ENCODE results near the gene PDIA5.

The PDIA5 gene

DNA sequence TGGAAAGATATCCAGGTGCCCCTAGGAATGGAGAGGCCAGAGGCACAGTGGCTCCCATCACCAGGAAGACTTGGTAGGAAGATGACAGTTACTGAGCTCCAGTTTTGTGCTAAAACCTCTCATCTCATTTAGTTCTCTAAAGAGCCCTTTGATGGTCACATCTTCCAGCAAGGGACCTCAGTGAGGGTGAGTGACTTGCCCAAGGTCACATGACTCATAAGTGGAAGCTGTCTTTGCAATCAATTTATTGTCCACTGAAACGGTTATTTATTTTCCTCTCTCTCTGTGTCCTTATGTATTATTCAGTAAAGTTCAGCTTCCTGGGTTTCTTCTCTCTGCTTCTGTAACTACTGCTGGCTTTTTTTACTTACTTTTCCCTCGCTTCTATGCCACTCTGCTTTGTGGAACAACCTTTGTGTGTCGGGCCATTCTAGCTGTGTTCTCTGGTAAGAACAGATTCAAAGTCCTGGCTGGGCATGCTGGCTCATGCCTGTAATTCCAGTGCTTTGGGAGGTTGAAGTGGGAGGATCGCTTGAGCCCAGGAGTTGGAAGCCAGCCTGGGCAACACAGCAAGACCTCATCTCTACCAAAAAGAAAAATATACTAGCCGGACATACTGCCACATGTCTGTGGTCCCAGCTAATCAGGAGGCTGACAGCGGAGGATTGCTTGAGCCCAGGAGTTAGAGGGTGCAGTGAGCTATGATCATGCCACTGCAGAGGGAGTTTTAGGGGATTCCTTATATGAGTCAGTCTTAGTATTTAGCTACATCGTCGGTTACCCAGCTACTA lies 55.9 kb downstream of the PDIA5 start:
- no peak for DNase-seq

DNA sequence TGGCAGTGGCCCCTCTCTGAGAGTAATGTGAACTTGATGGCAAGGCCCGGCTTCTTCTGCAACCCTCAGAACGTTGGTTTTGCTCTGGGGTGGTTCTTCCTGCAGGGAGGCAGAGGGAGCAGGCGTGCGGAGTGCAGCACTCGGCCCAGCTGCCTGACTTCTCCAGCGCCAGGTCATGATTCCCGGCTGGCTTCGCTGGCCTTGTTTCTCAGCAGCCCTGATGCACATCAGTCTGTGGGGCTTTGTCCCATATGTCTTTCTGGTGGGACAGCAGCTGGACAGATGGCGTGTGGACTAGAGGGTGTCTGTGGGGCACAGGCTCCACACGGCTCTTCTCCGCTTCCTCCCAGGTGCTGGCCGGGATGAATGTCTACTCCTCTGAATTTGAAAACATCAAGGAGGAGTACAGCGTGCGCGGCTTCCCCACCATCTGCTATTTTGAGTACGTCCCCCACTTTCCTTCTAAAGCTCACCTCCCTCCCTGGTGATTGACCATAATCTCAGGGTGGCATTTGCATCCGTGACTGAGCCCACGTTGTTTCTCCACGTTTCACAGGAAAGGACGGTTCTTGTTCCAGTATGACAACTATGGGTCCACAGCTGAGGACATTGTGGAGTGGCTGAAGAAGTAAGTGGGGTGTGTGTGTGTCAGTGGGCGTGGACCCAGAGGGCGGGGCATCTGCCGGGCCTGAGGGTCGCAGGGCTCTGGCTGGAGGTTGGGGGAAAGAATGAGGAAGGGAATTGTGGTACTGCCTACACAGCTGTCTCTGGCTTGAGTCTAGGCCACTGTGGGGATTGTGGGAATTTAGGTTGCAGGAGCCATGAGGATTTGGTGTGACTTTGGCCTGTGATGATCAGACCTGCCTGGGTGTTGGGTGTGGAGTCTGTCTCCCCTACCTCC lies 57.1 kb downstream of the PDIA5 start:
- no peak for DNase-seq

DNA sequence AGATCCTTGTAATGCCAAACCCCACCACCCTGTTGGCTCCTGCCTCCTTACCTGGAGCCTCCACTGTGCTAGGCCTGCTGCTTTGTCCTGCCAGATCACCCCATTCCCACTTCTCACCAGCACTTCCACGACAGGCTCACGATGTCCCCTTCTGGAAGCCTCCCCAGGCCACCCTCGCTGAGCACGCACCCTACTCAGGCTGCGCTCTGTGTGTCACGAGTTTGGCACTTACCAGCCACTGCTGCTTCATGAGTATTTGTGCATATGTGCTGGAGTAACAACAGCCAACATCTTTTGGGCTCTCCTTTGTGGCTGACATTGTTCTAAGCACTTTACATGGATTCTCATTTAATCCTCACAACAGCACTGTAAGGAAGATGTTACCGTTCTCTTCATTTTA lies 58.1 kb downstream of the PDIA5 start:
- no peak for DNase-seq

DNA sequence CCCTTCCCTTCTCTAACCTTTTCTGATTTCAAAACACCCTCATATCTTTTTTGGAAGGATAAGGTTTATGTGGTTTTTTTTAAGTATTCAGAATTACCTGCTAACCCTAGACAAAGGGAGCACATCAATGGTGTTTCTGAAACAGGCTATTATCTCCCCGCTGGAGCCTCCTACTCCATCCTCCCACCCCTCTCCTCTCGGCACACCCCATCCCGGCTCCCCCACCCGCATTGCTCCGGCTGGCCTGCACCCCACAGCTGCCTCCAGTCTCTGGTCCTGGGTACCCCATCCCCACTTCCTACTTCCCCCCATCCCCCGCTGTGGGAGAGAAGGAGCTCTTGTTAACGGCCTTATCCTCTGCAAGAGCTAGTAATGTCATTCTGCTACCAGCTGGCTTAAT lies 59.2 kb downstream of the PDIA5 start:
- no peak for DNase-seq

DNA sequence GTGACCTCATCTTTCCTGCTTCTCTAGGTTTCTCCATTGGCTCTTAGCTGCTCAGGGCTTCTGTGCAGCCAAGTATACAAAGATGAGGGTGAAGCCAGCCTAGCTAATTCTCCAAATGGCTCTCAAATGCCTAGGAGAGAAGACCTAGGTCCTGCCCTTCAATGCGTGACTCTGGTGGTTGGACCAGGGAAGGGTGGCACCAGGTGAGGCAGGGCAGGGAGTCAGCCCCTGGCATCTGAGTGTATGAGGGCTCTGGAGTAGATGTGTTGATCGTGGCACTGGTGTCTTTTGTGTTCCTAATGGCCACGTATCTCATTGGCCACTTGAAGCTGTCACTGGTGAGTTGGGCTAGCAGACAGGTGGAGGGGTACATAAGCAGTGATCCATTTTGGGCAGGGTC lies 59.8 kb downstream of the PDIA5 start:
- no peak for DNase-seq

DNA sequence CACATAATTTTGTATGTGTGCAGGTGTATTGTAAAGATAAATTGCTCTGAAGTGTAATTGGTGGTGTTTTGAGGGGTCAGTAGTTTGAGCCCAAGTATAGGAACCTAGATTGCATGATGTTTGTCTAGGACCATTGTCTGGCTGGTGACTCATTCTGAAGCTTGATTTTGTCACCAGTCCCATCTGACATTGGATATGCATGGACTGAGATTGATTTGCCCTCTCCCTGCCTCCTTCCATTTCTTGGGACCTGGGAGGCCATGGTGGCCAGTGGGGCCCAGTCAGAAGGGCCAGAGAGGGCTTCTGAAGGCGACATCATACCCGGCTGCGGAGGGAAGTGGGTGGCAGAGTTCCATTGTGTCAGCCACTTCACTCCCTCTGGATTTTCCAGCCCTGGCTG lies 62.3 kb downstream of the PDIA5 start:
- DNase-seq: no peak

DNA sequence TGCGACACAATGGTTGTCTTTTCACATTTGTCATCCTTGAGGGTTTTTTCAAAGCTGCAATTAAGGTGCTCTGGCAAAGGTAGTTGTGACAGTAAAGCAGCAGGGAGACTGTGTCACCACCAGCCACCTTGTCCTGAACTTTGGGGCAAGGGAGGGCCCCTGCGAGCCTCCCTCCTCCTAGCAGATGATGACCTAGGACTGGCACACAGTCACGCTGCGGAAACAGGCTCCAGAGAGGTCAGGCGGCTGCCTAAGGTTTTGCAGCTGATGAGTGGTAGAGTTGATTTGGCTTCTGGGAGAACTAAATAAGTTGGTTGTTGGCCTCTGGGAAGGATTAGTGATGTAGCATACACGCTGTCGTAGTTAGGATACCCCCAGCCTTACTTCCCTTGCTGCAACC lies 62.7 kb downstream of the PDIA5 start:
- DNase-seq: no peak

DNA sequence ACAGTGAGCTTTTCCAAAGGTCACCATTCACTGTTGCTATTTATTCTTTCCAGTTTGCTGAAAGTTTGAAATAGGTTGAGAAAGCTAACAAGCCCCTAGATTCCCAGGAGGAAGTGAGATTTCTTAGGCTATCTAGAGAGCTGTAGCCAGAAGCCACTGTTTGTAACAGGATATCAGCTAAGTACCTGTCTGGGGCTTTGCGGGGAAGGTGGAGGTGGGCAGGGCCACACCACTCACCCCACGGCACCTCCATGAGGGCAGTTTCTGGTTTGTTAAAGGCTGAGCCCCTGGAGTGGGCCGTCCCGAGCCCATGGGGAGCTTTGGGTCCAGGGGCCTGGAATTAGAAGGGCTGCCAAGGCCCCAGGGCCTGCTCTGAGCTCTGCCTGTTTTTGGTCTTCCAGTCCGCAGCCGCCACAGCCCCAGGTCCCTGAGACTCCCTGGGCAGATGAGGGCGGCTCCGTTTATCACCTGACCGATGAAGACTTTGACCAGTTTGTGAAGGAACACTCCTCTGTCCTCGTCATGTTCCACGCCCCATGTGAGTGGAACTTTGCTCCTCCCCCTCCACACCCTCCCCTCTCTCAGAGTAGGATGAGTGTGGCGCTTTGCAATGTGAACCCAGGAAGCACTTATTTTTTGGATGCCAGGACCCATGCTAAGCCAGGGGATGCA lies 63.4 kb downstream of the PDIA5 start:
- no peak for DNase-seq

DNA sequence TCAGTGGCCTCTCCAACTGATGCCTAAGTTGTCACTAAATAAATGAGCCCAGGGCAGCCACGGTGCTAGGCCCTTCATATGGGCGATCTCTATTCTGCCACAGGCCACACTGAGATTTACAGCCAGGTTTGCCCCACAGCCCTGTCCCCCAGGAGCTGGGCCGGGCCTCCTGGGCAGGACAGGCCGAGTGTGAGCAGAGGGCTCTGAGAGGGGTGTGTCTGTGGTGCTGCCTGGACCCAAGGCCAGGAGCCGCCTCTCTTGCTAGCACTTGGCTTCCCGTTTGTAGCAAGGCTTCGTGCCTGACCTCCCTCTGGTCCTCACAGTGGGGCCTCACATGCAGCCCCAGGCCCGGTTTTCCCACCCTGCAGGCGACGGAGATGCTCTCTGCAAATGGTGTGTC lies 67.8 kb downstream of the PDIA5 start:
- DNase-seq: no peak

DNA sequence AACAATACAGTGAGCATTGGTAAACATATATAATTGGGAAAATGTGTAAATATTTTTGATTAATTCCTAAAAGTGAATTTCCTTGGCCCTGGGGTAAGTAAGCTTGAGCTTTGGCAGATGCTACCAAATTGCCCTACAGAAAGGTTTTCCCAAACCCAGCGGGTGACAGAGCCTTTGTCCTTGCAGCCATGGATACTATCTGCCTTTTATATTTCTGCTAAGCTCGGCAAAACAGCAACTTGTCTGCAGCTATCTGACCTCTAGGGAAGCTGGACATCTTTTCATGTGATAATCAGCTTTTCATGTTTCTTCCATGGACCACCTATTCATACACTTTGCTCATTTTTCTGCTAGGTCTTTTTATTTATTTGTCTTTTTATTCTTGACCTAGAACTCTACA lies 70.2 kb downstream of the PDIA5 start:
- DNase-seq: no peak

DNA sequence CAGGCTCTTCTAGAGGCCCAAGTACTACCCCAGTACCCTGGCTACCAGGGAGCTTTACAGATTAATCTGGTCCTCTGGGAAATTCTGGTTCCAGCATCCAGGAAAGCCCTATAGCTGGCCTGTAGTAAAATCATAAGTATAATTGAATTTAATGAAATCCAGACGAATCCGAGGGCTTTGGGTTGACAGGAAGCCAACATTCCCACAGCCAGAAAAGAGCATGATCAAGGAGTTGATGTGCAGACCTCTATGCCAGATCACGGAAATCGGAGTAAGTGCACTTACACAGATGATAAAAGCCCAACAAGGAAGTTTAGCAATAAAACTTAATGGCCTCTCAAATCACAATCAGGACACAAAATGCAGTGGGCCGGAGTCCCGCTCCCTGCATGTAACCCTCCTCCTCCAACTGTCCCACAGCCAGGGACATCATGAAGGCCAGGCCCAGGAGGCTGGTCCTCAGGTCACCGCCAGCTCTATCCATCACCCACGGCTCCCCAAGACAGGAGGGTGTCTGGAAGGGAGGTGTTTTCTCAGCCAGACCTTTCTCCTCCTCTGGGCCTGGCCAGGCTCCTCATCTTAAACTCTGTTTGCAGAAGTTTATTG lies 72.1 kb downstream of the PDIA5 start:
- no peak for DNase-seq

DNA sequence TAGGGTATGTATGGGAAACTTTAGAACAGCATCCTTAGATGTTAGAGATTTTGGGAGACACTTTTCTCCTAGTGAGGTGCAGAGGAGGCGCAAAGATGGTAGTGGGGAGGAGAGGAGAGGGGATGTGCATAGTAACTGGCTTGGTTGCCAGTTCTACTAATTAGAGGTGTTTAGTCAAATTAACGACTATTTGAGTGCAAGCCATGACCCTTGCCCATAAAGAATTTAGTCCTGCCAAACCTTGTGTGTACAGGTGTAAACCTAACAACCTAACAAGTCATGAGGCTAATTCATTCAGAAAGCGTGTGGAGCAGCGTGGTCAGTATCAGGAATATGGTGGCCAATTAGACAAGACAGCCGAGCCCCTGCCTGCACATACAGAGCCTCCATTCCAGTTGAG lies 72.7 kb downstream of the PDIA5 start:
- DNase-seq: no peak

DNA sequence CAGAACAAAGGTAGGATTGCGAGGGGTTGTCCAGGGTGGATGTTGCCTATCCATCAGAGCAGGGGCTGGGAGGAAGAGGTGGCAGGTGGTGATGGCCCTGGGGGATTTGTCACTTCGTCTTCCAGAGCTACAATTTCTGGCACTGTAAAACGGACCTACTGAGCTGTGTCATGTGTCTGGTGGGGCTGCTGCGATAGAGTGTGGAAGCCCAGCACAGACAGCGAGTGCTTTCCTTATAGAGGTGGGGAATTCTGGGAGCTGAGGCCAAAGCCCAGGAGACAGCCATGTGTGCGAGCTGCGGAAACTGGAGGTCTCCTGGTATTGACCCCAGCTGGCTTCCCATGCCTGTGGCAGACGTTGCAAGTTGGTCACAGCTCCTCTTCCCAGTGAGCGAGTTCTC lies 73.7 kb downstream of the PDIA5 start:
- no peak for DNase-seq

DNA sequence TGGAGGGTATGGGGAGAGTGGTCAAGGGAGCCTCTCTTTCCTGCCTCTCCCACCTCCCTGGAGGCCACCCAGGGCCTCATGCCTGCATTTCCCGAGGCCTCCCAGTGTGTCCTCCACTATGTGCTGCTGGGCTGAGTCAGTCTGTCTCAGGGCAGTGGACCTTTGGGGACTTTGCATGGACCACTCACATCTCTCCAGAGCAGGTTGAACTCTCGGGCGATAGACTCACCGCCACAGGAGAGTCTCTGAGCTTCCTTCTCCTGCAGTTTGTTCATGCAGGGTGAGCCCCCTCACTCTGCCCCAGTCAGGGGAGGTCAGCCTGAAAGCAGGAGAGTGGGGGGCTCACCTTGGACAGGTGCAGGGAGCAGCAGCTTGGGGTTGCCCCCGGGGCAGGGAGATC lies 74.5 kb downstream of the PDIA5 start:
- DNase-seq: no peak

DNA sequence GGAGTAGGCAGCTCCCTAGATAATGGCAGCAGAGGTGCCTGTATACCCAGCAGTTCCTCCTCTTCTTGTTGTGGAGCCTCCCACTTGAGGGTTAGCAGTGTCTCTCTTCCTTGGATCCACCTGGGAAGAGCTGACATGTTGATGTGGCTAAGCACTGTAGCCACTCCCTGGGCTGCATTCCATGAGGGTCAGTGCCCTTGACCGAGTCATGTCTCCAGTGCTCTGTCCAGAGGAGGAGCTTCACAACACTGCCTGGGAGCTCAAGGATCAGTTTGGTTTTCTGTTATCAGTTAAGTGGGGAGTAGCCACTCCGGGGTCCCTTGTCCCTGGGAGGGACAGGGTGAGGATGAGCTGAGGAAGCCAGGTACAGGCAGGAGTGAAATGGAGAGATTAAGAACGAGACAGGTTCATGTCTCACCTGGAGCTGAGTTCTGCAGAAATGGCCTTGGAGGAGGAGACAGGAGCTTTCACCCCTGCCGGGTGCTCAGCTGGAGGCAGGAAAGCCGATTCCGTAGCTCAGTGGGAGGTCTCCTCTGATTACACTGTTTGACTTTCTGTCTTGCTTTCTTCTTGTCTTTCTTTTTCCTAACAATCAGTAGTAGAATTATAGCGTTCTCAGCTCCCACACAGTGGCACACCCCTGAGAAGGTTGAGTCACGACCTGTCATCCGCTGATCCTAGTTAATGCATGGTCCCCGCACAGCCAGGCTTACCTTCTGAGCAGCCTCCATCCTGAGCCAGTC lies 77.0 kb downstream of the PDIA5 start:
- no peak for DNase-seq

DNA sequence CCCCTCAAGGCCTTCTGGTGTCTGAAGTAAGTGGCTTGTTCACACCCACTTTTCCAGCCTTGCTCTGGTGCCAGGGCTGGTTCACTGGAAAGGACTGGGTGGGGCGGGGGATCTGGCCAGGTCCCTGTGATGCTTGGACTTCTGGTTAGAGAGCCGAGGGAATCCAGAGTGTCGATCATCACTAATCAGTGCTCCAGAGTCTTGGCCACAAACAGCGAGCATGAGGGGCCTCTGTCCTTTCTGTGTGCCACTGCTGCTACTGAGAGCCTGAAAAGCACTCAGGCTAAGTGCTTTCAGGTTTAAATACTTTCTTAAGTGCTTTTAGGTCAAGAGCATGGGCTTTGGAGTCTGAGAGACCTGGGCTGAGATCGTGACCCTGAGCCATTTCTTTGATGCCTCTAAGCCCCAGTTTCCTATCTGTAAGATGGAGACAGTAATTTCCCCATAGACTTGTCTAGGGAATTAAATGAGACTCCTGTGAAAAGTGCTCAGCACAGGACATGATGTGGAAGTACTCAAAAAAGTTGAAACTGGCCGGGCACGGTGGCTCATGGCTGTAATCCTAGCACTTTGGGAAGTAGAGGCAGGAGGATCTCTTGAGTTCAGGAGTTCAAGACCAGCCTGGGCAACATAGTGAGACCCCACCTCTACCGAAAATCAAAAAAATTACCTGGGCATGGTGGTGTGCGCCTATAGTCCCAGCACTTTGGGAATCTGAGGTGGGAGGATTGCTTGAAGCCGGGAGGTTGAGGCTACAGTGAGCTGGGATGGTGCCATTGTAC lies 81.1 kb downstream of the PDIA5 start:
- DNase-seq: no peak

DNA sequence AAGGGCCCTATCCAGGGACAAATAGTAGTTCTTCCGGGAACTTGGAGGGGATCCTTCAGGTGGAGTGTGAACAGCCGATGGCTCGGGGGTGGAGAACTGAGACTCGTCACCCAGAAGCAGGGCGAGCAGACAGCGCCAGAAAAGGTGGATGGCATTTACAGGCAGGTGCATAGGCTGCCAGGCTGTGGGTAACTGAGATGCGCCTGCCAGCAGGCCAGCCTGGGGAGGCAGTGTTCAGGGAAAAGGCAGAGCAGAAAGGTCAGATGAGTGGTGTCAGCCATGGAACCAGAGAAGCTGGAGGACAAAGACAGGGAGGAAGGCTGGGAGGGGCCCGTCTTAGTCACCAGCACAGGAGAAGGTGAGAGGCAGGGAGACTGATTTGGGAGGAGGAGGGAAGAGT lies 81.9 kb downstream of the PDIA5 start:
- DNase-seq: no peak

DNA sequence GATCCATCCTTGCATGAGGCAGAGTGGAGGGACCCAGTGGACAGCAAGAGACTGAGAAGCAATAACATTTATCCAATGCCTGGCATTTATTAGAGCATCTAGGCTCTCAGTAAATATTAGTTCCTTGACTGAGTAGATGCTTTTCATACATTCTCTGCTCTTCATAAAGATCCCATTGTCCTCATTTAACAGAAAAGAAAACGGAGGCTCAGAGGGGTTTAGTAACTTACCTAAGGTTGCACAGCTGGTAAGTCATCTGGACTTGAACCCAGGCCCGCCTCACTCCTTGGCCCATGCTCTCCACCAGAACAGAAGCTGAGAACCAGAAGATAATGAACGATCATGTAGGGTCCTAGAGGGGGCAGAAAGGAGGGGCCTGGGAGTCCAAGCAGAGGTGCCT lies 82.7 kb downstream of the PDIA5 start:
- no peak for DNase-seq

DNA sequence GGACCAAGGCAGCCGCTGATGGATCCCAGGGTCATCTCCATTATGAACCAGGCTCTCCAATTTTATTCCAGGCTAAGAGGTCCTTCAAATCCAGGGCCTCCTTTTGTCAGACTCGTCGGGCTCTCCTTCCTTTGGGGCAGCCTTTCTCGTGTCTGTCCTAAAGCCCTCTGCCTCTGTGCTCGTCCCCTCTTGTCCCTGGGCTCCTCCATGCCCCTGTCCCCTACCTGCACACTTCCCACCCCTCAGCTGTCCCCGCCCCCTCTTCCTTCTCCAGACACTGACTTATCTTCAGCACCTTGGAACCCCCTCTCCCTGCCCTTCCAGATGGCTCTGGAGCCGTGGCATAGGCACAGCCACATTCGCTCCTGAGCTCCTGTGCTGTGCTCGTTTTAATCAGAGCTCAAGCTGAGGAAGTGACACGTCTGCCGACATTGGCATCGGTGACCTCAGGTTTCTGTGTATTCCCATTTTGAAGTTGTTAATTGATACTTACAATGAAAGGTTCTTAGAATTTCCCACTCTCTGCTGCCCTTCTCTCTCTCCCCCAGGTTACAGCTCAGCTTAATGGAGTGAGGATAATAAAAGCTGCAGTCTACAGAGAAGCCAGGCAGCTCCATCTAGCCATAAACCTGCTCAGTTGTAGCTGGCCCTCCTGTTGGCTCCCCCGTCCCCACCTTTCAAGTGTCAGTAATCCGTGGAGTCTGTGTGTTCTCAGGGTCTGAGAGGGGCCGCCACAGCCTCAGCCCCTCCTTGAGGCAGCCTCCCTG lies 83.8 kb downstream of the PDIA5 start:
- no peak for DNase-seq

DNA sequence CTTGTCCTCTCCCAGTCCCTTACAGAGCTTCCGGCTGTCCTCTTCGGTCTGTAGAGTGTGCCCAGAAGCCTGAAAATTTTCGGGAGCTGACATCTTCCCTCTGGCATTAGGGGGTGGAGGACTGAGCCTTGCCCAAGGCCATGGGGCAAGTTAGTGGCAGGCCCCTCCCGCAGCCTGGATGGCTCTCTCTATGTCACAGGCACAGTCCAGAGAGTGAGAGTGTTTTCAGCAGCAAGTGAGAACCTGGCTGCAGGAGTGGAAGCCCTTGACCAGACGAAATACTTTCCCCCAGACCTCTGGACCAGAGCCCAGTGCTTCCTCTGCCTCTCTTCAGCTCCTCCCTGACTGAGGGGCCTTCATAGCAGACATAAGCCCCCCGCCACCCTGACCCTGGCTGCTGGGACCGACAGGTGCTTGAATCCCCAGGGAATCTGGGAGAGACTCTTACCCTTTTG lies 84.5 kb downstream of the PDIA5 start:
- no peak for DNase-seq
